ENCODE results near the gene FAM120B.
"Not testable (repeated sequence)": the region's sequence is repeated elsewhere in the genome, so short reads cannot be mapped to it uniquely, and the experiment has no call there.

FAM120B gene

DNA sequence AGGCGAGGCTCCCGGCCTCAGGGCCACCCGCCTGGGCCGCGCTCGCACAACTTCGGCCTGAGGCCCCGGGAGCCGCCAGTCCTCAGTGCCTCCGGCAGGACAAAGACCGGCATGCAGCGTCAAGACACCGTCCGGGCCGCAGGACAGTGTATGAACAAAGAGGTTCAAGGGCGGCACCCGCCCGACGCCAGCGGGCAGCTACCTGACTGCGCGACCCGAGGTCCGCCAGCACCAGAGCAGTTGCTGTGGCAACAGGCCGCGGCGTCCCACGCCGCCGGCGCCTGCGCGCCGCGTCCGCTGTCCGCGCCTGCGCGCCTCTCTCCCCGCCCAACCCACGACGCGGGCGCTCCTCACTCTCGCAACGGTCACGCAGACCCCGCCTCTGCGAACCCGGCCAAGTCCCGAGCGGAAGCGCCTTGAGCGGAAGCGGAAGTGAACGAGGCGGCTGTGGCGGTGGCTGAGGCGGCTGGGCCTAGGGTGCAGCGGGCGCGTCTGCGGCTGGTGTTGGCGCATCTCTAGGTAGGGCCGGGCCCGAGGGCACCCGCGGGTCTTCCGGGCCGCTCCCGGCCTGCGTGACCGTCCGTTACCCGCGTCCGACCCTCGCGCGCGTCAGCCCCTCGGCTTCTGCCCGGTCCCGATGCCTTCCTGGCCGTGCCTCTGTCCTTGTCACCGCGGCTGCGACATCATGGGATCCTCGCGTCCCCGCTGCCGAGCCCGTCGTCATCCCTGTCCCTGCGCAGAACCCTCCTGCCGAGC lies at the start of gene FAM120B:
TSS of gene FAM120B (plus strand) at position 435 of the 756 bp plus-strand sequence. CDS start 10,633 bp downstream, outside the sequence.
- peak; percentile 96 for DNase-seq

DNA sequence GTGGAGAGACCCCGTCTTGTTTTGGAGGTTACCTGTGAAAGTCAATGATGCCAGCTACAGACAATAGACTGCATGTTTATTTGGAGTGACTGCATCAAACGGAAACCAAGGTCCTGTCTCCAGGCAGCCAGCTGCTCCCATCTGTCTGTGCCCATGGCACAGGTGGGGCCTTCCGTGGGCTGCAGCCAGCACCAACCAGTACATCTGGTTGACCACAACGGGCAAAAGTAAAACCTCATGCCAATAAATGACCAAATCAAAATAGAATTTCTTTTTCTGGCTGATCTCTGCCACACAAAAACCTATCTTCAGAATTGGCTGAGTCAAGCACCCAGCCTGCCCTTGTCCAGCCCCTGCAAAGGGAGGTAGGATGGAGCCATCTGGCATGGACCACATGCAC lies 49.2 kb upstream of the FAM120B start:
- DNase-seq = no peak

DNA sequence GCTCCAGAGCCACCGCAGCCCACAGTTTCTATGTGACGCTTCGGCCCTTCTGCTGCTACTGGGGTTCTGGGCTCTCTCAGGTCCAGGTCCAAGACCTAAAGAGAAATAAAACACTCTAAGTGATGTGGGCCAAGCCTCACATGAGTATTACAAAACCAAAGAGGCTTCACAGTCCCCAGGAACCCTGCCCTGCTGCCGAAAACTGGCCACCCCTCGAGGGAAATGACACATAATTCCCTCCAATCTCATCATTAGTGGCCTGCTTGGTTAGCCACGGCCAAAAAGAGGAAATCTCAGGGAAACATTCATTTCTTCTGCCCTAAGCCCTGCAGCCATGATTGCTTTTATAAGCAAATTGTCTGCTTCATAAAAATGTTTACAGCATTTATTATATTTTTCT lies 48.2 kb upstream of the FAM120B start:
- no peak for DNase-seq

DNA sequence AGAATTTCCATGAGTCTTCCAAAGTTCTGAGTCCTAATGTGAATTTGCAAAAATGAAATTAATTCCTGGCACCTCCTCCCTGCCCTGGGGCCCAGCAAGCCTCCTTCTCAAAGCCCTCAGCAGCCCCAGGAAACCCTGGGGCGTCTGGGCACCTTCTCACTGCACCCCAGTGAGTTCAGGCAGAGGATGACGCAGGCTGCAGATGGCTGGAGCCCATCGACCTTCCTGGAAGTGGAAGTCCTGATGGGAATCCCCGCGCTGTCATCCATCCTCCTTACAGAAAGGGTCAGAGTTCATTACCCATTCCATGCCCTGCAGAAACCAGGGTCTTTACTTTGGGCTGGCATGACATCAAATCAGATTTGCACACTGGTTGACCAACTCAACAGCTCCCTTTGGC lies 47.3 kb upstream of the FAM120B start:
- DNase-seq = no peak

DNA sequence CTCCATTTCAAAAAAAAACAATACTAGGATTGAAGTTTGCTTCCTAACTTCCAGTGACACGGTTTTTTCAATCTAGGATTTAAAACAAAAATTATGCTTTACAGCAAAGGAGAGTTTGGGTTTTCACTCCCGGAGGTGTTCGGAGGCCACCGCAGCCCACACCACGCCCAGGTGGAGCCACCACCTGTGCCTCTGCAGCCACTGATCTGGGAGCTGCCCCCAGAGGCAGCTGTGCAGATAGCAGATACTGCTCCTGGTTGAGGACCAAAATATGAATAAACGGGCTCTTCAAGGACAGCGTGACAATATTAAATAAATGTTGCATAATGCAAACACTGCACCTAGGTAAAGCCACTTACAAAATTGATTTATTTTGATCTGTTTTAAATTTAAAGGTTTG lies 45.9 kb upstream of the FAM120B start:
- peak; percentile 34 for DNase-seq

DNA sequence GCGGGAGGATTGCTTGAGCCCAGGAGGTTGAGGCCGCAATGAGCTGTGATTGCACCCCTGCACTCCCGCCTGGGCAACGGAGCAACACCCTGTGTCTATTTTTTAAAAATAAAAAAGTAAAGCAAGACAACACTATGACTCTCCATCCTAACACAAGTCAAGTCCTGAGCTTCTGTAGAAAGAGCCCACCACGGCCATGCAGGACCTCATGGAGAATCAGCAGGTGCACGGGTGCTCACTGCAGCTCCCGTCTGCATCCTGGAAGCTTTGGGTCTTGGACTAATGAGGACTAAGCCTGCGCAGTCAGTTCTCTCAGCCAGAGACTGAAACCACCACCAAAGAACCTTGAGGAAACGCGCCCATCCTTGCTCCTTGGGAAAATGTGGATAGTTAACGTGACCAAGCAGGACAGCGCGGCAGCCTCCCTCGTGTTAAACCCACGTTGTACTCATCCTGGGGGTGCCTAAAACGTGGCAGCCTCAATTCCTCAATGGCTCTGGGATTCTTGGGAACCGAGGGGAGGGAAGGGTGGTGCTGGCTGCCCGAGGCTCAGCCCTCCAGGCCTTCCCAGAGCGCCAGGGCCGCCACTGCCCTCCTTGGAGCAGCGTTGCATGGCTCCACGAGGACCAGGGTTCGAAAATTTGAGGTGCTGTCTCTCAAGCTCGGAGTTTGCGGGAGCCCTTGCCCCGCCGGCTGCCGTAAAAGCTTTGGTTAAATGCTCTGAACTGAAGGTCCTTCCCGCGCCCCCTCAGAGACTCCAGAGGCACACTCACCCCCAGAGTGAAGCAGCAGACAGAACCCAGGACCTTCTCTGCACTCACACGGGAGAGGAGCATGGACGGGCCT lies 44.7 kb upstream of the FAM120B start:
- no peak for DNase-seq

DNA sequence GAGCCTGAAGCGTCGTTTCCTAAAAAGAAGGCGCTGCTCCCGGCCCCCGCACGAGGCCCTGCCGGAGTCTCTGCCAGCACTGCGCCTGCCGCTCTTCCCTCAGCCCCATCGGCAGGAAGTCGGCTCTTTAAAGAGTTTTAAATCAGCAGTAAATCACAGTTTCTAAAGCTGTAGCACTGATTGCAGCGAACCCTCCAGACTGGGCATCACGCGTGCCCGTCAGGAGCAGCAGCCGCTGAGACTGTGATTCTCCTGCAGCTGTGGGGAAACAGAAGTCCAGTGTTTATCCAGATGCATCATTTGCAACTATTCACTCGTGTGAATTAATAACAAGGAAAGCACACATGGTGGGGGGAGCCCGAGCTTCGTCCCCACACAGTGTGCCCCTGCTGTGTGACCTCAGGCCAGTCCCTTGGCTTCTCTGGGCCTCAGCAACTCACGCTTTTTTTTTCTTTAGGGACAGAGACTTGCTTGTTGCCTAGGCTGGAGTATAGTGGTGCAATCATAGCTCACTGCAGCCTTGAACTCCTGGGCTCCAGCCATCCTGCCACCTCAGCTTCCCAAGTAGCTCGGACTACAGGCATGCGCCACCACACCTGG lies 44.0 kb upstream of the FAM120B start:
- no peak for DNase-seq

GRCh38 chr6:170263410-170263809 lies 43.1 kb upstream of the FAM120B start:
- DNase-seq = no peak

- DNase-seq = no peak
These were observed 42.5 kb upstream of the FAM120B start for GRCh38 chr6:170264086-170264485.

DNA sequence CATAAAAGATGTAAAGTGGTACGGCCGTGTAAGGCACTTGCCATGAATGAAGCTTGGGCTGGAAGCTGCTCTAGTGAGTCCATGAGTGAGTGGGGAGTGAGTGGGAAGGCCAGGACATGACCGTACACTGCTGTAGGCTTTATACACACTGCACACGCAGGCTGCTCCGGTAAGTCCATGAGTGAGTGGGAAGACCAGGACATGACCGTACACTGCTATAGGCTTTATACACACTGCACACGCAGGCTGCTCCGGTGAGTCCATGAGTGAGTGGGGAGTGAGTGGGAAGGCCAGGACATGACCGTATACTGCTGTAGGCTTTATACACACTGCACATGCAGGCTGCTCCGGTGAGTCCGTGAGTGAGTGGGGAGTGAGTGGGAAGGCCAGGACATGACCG lies 41.9 kb upstream of the FAM120B start:
- not testable (repeated sequence) for DNase-seq

DNA sequence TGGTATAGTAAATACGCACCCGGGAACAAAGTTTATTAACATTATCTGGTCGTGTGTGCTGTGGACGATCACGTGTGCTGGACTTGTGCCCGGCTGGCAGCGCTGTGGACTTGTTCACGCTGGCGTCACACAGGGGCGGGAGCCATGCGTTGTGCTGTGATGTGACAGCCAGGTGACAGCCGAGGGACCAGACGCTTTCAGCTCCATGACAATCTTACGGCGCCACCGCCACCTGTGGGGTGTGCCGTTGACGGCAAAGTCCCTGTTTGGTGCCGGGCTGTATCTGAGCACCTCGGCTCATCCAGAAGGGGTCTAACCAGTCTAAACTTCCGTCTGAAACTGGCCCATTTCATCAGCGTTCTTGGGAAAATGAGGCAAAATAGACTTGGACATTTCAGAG lies 40.9 kb upstream of the FAM120B start:
- peak; percentile 59 for DNase-seq

GRCh38 chr6:170266061-170266825 lies 40.3 kb upstream of the FAM120B start:
- DNase-seq = peak; percentile 75

DNA sequence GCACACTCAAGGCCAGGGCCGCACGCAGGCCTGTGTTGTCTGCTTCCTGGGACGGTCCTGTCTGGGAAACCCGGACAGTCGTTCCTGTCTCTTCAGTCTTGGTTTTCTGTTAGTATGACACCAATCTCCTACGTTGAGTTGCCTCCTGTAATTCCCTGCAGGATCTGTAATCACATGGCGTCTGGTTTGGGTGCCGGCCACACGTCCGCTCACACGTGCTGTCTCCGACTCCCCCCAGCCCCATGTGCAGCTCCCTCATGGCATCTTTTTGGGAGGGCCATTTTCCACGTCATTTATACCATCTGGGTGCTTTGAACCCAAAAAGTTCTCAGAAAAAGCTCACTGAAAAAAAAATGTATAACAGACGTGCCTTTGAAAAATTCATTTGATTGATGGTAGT lies 38.9 kb upstream of the FAM120B start:
- no peak for DNase-seq

- no peak for DNase-seq
These were observed 38.1 kb upstream of the FAM120B start for GRCh38 chr6:170268216-170269129.

- no peak for DNase-seq
These were observed 37.3 kb upstream of the FAM120B start for GRCh38 chr6:170269151-170269845.

DNA sequence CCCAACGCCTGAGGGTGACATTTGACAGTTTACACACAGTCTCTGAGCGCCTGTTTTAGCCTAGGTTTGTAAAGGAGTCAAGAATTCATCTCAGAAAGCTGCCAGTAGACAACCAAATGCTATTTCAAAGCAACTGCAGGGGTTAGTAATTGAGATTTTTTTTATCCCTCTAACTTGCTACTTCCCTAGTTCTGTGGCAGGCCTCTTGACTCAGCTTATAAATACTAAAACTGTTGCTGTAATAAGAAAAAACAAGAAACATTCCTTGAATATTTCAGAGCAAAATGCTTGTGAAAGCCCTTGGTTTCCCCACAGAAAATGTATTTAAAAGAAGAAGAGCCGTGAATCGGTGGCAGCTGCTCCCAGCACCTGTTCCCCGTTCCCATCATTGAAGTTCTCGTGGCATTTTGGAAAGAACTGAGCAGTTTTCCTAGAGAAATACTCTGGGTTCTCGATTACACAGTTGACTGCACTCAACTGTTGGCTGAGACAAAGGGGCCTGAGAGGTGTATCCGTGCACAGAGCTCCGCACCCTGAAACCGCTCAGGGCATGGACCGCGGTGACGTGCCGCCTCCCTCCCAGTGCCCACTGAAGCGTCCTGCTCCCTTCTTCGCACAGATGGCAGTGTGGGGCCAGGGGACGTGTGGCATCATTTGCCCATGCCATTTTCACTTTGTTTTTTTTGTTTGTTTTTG lies 36.6 kb upstream of the FAM120B start:
- DNase-seq = no peak

- peak; percentile 79 for DNase-seq
These were observed 35.5 kb upstream of the FAM120B start for GRCh38 chr6:170270984-170271593.

DNA sequence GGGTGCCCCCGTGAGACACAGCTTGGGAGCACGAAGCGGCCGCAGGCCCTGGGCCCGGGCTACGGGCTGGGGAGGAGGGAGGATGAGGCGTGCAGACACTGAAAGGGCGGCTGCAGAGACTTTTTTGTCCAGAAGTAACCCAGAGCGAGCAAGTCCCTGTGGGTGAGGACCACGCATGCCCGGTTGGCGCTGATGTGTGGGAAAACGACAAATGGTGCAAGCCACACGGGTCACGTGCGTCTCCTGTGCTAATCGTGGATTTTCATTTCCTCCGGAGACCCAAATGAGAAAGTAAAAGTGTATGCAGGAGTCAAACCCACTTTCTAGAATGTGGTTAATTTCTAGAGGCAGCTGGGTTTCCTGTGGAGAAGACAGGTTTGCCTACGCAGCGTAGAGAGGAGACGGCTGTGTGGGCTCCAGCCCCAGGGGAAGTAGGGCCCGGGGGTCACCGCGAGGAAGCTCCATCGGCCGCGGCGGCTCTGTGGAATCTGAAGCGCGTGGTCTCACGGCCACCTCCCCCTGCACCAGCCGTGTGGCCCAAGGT lies 34.7 kb upstream of the FAM120B start:
- no peak for DNase-seq

DNA sequence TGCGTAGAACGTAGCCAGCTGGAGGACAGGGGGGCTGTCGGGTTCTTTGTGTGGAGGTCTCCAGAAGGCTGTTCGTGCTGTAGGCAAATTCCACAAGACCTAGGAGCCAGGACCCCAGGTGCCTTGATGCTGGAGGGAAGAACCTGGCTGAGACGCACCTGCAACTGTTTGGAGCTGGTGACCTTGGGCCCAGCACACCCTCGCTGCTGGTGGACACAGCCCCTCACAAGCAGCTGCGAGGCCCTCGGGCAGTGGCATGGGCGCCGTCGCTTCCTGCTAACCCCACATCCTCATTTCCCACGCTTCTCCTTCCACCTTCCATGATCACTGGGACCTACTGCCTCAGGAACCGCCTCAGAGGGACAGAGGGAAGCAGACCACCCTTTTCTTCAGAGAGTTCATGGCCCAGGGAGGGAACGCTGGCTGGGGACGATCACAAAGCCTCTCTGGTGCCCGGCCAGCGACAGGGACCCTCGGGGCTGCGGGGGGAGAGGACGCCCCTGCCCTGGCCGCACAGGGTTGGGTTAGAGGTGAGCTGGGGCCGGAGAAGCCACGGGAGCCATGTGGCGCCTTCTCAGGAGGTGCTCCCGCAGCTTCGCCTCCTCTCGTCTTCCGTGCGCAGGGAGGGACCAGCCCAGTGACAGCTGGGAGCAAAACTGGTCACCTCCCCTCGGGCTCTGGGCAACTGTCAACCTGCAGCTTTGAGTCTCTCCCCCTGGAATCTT lies 34.1 kb upstream of the FAM120B start:
- no peak for DNase-seq

Data from NCI-H82 (cell line).